ENCODE results near the gene CDC42BPA. TPM values are rescaled to one million over a fixed set of nuclear protein-coding genes. Genes with fewer than 3 reads are reported as not detected.
"Not testable (repeated sequence)": the region's sequence is repeated elsewhere in the genome, so short reads cannot be mapped to it uniquely, and the experiment has no call there.

The CDC42BPA gene
- polyA plus RNA-seq, 2 of the 4 experiments (the other 2 are of a cell fraction): 11.4 to 28.4 TPM

DNA sequence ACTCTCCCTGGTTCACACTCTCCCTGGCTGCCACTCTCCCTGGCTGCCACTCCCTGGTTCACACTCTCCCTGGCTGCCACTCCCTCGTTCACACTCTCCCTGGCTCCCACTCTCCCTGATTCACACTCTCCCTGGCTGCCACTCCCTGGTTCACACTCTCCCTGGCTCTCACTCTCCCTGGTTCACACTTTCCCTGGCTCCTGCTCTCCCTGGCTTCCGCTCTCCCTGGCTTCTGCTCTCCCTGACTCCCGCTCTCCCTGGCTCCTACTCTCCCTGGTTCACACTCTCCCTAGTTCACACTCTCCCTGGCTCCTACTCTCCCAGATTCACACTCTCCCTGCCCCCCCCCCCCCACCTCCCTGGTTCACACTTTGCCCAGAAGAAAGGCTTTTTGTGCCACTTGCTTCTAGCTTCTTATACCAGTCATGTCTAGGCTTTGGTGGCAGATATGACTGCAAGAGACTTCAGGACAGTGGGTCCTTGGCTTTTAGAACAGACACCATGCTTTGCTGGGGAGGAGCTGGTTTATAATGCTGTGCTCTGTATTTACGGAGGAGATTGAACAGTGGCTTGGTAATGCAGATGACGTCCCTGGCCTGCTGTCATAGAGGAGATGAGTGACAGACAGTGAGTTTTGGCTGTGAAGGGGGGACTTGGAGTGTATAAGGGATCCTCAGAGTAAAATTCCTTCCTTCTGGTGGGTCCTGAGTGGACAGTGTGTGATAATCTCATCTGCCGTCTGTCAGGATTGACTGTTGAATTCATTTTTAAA lies 361.2 kb downstream of the CDC42BPA start:
- Histone ChIP-seq H3K9me3 (no peaks in the 10 kb centered on the region; the same call in 2 of the 3 replicates), H3K4me3 (no peak overlapping the region), H3K27ac (no peak overlapping the region), H3K4me2 (no peak overlapping the region), H3K4me1 (no peaks in the 10 kb centered on the region)
- TF ChIP-seq HDAC2 (IDR thresholded peaks at IDR 0.05): no peak
- TF ChIP-seq, protein P1, sequence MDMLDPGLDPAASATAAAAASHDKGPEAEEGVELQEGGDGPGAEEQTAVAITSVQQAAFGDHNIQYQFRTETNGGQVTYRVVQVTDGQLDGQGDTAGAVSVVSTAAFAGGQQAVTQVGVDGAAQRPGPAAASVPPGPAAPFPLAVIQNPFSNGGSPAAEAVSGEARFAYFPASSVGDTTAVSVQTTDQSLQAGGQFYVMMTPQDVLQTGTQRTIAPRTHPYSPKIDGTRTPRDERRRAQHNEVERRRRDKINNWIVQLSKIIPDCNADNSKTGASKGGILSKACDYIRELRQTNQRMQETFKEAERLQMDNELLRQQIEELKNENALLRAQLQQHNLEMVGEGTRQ (IDR thresholded peaks at IDR 0.05): no peak
- no peak for TF ChIP-seq KDM5A (IDR thresholded peaks at IDR 0.05)
- no peak for TF ChIP-seq KDM1A (IDR thresholded peaks at IDR 0.05; ENCODE audit: low read depth)
- no peak for TF ChIP-seq PBX3 (IDR thresholded peaks at IDR 0.05)
- TF ChIP-seq RFX5 (IDR thresholded peaks at IDR 0.05): no peak
- TF ChIP-seq NR3C1 (IDR thresholded peaks at IDR 0.05): no peak
- no peak for TF ChIP-seq RNF2 (IDR thresholded peaks at IDR 0.05; ENCODE audit: borderline replicate concordance, low read depth)
- no peak for TF ChIP-seq REST (IDR thresholded peaks at IDR 0.05)
- TF ChIP-seq PHF8 (IDR thresholded peaks at IDR 0.05; ENCODE audit: borderline replicate concordance, low read depth): no peak
- TF ChIP-seq CHD4 (IDR thresholded peaks at IDR 0.05; ENCODE audit: borderline replicate concordance): no peak
- TF ChIP-seq CTCF (IDR thresholded peaks at IDR 0.05): no peak
- no peak for TF ChIP-seq JUN (IDR thresholded peaks at IDR 0.05)
- no peak for TF ChIP-seq FOXS1 (CRISPR knock-in tag; IDR thresholded peaks at IDR 0.05)
- no peak for TF ChIP-seq HMGXB4 (CRISPR knock-in tag; IDR thresholded peaks at IDR 0.05; ENCODE audit: borderline replicate concordance)
- TF ChIP-seq NFE2L2 (conservative IDR thresholded peaks at IDR 0.05; ENCODE audit: low read length): no peak
- no peak for TF ChIP-seq HOXB5 (CRISPR knock-in tag; IDR thresholded peaks at IDR 0.05)
- FAIRE-seq (no peak), DNase-seq (ENCODE audit: low read depth in 1 of 2, low spot score in 1 of 2) (no peak), ATAC-seq (no peak)
- POLR2A ChIA-PET: no interaction called here
- CTCF ChIA-PET: interaction anchor here (0.8 kb wide), 1 partner anchor 33 kb away, joined by 3 read pairs; no protein-coding TSS in a partner anchor
- WGBS (ENCODE audit: missing lambda C conversion rate): 77% methylated on average over 6 of the region's 6 CpGs

- POLR2A ChIA-PET; FAIRE-seq; H3K4me1 ChIP-seq; H3K4me2 ChIP-seq; DNase-seq (ENCODE audit: low read depth in 1 of 2, low spot score in 1 of 2); H3K4me3 ChIP-seq; CTCF ChIA-PET; H3K9me3 ChIP-seq; ATAC-seq; H3K27ac ChIP-seq: not testable (repeated sequence)
- 100% methylated on average over 2 of the region's 2 CpGs for WGBS (ENCODE audit: missing lambda C conversion rate)
Measured at GRCh38 chr1:226955857-226956256, 362.4 kb downstream of the CDC42BPA start.
